Lower leg skin (tissue), 3 donors: Measurements from ENCODE around the gene ITIH3.

Source experiments
- POLR2A ChIP-seq, 2 donors: fragments of 450-650 bp; IDR thresholded peaks; one replicate each; pipeline ENCODE4 v1.6.1; 2016 to 2017; ENCODE audit warnings: antibody characterized with exemption in 2 of 2, mild to moderate bottlenecking in 1 of 2, moderate library complexity in 1 of 2
- TF ChIP-seq, protein P1 (sequence below), 3 donors: fragments of 450-650 bp; IDR thresholded peaks; one replicate each; pipeline ENCODE4 v1.5.1; 2016; ENCODE audit warnings: antibody characterized with exemption in 3 of 3, mild to moderate bottlenecking in 3 of 3, moderate library complexity in 2 of 3

GRCh38 chr3:52822363-52822762 is 27.8 kb downstream of the ITIH3 start:
- TF ChIP-seq, protein P1, sequence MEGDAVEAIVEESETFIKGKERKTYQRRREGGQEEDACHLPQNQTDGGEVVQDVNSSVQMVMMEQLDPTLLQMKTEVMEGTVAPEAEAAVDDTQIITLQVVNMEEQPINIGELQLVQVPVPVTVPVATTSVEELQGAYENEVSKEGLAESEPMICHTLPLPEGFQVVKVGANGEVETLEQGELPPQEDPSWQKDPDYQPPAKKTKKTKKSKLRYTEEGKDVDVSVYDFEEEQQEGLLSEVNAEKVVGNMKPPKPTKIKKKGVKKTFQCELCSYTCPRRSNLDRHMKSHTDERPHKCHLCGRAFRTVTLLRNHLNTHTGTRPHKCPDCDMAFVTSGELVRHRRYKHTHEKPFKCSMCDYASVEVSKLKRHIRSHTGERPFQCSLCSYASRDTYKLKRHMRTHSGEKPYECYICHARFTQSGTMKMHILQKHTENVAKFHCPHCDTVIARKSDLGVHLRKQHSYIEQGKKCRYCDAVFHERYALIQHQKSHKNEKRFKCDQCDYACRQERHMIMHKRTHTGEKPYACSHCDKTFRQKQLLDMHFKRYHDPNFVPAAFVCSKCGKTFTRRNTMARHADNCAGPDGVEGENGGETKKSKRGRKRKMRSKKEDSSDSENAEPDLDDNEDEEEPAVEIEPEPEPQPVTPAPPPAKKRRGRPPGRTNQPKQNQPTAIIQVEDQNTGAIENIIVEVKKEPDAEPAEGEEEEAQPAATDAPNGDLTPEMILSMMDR (IDR thresholded peaks at IDR 0.05) = no peak
- no peak for TF ChIP-seq POLR2A (IDR thresholded peaks at IDR 0.05)
